T follicular helper cell (primary cell): Measurements from ENCODE around the gene TCF7L1.
"Not testable (repeated sequence)": the region's sequence is repeated elsewhere in the genome, so short reads cannot be mapped to it uniquely, and the experiment has no call there.

Experiments used
- DNase-seq: peaks from one replicate; pipeline ENCODE4 v3.0.0-alpha.2; 2020; ENCODE audit warnings: low read depth
- total RNA-seq, 2 experiments: gene quantifications; one replicate each; lab custom pipeline; 2026; lab: John Stamatoyannopoulos, UW

TCF7L1 gene, protein sequence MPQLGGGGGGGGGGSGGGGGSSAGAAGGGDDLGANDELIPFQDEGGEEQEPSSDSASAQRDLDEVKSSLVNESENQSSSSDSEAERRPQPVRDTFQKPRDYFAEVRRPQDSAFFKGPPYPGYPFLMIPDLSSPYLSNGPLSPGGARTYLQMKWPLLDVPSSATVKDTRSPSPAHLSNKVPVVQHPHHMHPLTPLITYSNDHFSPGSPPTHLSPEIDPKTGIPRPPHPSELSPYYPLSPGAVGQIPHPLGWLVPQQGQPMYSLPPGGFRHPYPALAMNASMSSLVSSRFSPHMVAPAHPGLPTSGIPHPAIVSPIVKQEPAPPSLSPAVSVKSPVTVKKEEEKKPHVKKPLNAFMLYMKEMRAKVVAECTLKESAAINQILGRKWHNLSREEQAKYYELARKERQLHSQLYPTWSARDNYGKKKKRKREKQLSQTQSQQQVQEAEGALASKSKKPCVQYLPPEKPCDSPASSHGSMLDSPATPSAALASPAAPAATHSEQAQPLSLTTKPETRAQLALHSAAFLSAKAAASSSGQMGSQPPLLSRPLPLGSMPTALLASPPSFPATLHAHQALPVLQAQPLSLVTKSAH
- total RNA-seq = 0 to 0.09 reads per million in 2 experiments

DNA sequence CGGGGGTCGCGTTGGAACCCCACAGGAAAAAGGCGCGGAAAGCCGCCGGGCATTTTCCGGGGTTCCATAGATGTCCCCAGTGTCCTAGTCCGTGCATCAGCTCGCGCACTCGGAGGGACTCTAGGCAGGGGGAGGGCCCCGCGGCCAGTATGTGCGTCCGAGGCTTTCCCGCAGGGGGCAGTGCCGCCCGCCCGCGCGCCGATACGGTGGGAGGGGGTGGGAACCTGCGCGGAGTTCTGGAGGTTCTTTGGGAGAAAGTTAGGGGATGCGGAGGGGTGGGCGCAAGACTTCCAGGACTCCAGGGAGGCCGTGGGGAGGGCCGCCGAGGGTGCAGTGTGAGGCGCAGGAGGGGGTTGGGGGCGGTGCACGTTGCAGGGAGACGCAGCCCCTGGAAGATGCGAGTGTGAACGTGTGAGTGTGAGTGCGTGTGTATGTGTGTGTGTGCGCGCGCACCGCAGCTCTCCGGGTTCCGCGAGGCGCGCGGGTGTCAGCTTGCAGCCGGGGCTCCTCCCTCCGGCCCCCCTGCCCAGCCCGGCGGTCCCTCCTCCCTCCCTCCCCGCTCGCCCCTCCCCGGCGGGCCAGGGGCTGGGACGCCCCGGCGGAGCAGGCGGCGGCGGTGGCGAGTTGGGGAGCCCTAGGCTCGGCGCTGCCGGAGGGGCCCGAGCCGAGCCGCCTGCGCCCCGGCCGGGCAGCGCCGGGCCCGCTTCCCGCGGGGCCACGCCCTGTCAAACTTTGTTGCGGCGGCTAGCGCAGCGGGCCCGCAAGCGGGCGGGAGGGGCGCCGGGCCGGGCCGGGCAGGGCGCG, at the start of gene TCF7L1:
TCF7L1 (plus strand) TSS at position 559 of the 804 bp plus-strand sequence. CDS start 293 bp downstream, outside the sequence.
- no peak for DNase-seq

DNA sequence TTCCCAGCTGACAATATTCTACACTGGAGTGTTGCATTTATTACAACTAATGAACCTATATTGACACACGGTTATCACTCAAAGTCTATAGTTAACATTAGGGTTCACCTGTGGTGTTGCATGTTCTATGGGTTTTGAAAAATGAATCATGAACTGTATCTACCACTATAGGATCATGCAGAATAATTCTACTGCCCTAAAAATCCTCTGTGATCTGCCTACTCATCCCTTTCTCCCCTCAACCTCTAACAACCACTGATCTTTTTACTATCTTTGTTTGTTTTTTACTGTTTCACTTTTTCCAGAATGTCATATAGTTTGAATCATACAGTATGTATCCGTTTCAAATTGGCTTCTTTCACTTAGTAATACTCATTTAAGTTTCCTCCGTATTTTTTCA, 47.6 kb upstream of the TCF7L1 start:
- DNase-seq = no peak

DNA sequence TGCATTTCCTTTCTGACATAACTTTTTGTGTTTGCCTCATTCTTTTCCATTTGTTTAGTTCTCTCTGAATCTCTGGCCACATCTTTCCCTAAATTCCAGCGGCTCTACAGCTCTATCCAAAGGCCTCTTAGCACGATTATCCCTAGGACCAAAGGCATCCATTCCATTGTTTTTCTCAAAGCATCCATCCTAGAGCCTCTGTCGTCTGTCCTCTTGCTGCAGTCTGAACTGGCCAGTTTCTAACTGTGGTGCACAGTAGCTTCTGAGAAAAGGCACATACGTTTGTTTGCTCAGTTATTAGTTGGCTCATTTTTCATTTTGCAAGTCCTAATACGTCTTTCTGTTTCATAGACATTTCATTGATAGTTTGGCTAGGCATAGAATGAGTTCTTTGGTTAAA, 45.7 kb upstream of the TCF7L1 start:
- DNase-seq = no peak

DNA sequence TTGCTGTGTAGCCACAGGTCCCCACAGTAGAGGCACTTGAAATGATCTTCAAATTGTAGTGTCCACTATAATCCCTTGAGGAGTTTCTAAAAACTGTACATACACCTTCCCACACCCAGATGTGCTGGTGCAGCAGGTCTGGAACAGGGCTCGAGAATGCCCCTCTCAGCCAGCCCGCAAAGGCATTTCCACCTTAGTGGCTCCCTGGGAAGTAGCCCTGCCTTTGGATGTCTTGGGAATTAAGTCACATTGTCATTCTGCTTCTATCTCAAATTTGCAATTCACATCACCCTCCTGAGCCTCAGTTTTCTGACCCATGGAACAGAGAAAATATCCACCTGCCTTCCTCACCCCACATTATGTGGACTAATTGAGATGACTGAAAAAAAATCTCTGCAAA, 44.3 kb upstream of the TCF7L1 start:
- no peak for DNase-seq

DNA sequence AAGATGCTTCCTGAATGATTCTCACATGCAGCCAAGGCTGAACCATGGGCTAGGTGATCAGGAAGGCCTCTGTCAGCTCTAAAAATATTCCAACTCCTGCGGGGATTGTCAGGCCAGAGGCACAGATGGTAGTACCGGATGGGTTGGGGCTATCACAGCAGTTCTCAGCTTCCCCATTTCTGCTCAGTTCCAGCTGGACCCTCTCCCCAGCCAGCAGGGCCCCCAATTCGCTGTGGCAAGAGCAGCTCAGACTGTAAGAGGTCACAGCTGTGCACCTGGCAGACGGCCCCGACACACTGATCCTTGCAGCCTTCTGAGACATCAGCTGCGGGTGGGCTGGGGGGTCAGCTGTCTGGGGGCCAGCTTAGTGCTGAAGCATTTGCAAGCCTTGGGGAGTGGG, 43.6 kb upstream of the TCF7L1 start:
- no peak for DNase-seq

DNA sequence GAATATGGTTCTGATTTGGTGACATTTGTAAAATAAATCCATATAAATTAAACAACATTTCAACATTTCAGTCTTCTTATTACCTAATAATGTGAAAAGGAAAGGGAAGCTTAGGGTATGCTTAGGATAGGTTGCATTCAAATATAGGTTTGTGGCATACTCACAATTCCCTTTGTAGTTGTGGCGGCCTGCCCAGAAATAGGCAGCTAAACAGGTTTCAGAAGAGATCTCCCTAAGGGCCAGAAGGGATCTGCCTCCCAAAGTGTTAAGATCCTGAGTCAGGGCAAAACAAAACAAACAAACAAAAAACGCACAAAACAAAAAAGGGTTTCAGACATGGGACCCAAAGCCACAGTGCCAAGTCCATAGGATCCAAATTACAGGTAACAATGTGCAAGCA, 41.4 kb upstream of the TCF7L1 start:
- DNase-seq = no peak

DNA sequence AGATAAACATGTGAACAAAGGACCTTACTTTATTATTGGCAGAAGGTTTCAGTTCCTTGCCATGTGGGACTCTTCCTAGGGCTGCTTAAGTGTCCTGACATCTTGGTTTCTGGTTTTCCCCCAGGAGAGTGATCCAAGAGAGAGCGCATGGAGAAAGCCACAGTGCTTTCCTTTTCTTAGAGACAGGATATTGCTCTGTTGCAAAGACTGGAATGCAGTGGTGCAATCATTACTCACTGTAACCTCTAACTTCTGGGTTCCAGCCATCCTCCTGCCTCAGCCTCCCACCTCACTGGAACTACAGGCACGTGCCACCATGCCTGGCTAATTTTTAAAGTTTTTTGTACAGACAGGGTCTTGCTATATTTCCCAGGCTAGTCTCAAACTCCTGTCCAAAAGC, 38.1 kb upstream of the TCF7L1 start:
- DNase-seq = no peak

DNA sequence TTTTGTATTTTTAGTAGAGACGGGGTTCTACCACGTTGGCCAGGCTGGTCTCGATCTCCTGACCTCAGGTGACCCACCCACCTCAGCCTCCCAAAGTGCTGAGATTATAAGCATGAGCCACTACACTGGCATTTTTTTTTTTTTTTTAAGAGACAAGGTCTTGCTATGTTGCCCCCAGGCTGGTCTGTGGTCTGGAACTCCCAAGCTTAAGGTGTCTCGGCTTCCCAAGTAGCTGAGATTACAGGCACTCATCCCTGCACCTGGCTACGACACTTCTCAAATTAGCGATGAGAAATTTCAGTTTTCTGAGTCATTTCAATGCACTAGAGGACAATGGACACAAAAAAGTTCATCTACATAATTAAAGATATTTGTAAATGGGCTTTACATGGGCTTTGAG, 36.6 kb upstream of the TCF7L1 start:
- DNase-seq = no peak

DNA sequence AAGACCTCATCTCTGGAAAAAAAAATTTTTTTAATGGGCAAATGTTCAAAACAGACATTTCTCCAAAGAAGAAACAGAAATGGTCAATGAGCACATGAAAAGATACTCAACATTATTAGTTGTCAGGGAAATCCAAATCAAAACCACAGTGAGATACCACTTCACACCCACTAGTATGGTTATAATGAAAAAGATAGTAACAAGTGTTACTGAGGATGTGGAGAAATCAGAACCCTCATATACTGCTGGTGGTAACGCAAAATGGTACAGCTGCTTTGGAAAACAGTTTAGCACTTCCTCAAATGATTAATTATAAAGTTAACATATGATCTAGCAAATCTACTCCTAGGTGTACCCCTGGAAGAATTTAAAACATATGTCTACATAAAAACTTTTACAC, 29.0 kb upstream of the TCF7L1 start:
- no peak for DNase-seq

DNA sequence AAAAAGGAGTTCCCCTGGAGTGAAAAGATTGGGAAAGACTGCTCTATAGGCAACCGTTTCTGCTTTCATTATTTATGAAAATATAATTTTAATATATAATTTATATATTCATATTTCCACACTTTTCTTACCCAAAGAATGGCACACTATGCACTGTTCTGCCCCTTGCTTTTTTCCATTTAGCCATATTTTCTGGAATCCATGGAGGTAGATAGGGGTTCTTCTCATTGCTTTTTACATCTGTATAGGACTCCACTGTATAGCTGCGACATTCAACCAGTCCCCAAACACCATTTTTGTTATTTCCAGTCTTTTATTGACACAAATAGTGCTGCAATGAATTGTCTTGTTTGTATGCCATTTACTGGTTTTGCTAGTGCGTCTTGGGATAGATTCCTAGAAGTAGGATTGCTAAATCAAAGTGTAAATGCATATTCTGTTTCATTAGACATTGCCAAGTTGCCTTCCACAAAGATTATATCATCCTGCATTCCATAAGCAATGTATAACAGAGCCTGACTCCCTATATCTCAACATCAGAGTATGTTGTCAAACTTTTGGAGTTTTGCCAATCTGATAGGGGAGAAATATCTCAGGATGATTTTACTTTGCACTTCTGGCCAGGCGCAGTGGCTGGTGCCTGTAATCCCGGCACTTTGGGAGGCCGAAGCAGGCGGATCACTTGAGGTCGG, 26.6 kb upstream of the TCF7L1 start:
- no peak for DNase-seq

DNA sequence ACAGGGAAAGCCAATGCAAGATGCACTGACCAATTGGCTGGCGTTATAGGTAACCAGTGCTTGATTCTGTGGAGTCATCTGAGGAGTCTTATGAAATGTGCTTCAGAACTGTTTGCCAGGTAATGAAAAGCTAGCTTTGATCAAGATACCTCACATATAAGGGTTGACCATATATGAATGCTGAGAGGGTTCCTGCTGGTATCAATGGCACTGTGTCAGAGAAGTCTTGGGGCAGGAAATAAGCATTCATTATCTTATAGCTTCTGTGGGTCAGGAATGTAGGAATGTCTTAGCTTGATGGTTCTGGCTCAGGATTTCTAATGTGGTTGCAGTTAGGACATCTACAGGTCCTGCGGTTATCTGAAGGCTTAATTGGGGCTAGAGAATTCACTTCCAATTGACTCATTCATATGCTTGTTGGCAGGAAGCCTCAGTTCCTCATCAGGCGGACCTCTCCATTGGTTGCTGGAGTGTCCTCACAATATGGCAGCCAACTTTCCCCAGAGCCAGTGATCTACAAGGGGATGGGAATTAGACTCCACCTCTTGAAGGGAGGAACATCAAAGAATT, 22.1 kb upstream of the TCF7L1 start:
- no peak for DNase-seq

DNA sequence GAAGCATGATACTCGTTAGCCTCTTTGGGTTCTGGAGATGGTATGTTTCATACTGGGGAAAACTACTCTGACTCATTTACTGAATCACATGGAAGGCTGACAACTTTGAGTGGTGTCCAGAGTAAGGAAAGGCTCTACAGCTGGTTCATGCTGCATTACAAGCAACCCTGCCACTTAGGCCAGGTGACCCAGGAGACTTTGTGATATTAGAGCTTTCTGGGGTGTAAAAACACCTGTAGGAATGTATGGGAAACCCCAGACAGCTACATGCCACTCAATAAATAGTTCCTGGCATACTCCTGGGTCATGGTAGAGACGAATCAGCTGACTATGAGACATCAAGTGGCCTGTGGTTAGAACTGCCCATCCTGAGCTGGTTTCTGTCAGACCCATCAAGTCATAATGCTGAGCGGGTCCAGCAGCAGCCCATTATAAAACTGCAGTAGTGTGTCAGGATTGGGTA, 21.3 kb upstream of the TCF7L1 start:
- no peak for DNase-seq

DNA sequence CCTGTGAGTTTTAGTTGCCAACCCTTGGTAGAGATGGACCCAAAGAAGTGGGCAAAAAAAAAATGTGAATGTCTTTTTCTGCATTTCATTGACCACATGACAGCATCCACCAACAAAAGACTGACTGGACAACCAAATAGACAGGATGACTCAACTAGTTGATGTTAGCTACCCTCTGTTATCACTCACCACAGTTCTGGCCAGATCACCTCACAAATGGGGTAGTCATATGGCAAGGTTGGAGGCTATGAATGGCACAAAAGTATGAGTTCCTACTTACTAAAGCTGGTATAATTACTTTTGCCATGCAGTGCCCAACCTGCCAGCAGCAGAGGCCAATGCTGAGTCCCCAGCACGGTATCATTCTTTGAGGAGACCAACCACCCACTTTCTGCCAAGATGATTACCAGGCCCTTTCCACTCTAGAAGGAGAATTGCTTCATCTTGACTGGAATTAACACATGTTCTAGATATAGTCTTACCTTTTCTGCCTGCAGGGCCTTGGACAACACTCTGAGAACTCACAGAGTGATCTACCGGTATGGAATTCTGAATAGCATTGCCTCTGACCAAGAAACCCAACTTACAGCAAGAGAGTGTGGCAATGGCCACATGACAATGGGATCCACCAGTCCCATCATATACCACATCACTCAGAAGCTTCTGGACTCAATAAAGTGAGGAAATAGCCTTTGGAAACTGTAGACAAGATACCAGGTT, 20.1 kb upstream of the TCF7L1 start:
- DNase-seq = no peak

DNA sequence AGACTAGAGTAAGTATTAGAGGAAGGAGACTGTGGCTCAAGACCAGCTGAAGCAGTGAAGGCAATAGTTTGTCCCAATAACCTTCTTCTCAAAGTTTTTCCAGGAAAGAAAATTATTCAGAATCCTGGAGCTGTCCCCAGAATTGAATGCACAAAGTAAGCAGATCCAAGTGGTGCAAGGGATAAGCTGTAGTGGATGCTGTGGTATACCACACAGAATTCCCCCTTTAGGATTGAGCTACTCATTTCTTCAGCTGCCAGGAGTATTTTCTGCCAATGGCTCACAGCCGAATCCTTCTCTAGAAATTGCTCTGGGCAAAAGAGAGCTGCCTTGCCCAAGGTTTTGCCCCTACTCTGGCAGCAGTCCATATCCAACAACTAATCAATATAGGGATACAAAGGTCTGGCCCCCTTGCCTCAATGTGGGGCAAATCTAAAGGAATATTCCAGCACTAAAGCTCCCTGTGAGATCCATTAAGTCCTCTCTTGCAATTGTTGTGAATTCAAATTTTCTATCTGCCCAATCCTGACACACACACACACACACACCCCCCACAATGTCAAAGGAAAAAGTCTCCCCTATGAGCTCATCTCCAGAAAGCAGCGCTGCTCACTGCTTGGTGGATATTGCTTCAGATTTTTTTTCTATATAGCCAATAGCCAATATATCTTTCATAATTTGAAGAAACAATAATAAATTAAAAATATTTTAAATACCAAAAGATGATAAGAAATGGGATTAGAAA, 18.4 kb upstream of the TCF7L1 start:
- DNase-seq = no peak

DNA sequence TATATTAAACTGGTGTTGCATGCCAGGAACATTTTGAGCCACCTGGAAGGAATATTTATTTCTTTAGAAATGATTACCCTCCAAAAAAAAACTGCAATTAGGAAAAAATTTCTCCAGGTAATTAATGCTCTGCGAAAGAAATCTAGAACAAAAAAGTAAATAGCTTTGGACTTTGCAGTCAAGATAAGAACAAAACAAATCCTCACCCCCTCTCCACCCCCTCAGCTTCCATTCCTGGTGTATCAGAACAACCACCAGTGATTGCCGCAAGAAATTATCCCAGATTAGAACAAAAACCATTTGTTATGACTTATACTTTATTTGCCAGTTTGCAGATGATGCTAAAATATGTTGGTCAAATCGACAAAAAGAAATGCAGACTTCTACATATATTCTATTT, 17.0 kb upstream of the TCF7L1 start:
- DNase-seq = no peak

DNA sequence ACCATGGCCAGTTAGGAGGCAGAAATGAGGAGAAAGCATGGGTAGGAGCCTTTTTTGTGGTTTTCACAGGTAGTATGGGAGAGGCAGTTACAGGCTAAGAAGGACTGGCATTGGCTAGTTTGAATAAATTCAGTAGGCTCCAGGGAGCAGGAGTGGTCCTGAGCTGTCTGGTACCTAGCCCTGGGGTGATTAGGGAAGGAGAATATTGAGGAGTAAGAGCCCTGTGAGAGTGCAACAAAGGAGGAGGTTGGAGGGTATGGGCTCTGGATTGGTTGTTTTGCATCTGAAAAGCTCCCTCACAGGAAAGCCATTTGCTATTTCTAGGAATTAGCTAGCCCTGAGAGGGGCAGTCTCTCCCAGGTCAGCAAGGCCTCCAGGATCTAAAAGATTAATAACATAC, 13.3 kb upstream of the TCF7L1 start:
- no peak for DNase-seq

DNA sequence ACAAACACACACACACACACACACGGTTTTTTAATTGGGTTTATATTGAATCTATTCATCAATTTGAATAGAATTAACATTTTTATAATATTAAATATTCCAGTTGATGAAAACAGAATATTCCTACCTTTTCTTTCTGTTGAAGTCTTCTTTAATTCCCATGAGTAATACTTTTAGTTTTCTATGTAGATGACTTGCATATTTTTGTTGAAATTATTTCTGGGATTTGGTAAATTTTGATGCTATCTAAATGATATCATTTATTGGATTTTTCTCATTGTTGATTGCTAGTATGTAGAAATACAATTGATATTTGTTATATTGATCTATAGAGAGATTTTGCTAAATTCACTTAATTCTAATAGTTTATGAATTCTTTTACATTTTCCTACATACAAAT, 12.8 kb upstream of the TCF7L1 start:
- DNase-seq = no peak

DNA sequence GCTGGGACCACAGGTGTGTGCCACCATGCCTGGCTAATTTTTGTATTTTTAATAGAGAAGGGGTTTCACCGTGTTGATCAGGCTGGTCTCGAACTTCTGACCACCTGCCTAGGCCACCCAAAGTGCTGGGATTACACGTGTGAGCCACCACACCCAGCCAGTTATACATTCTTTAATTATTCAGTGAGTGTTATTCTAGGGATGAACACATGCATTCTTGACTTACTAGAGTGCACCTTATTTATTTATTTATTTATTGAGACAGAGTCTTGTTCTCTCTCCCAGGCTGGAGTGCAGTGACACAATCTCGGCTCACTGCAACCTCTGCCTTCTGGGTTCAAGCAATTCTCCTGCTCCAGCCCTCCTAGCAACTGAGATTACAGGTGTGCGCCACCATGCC, 6.7 kb upstream of the TCF7L1 start:
- DNase-seq = not testable (repeated sequence)

DNA sequence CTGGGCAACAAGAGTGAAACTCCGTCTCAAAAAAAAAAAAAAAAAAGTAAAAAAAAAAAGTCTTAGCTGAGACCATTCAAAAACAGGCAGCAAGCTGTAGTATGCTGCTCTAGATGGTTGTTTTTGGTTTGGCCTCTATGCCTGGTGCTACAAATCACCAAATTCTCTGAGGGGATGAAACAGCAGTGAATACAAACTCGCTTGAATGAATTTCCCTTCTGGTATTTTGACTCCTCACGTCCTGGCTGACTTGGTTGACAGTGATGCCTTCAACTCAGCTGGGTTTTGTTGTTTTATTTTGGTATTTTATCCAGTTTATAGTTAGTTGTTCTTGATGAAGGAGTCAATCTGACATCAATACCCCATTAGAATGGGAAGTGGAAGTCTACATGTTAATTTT, 3.3 kb upstream of the TCF7L1 start:
- no peak for DNase-seq

DNA sequence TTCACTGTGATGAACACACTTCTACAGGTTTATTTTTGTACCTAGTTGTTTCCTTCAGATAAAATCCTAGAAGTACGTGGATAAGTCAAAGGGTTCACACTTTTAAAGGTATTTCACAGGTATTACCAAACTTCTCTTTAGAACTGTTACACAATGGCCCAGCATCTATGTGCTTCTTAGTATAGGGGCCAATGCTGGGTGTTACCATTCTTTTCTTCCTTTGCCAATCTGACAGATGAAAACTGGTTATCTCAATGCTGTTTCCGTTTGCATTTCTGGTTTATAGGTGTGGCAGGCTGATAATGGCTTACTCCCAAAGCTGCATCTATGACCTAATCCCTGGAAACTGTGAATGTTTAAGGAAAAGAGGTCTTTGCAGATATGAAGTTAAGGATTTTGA, 2.8 kb upstream of the TCF7L1 start:
- no peak for DNase-seq
